ENCODE results near the gene VWDE. TPM values are rescaled to one million over a fixed set of nuclear protein-coding genes. Genes with fewer than 3 reads are reported as not detected.

The VWDE gene
- total and polyA plus RNA-seq, 2 donors (not counting 3 experiments of a cell fraction or from before 2014, with no cell fraction given), result 0.11 to 0.17 TPM

DNA sequence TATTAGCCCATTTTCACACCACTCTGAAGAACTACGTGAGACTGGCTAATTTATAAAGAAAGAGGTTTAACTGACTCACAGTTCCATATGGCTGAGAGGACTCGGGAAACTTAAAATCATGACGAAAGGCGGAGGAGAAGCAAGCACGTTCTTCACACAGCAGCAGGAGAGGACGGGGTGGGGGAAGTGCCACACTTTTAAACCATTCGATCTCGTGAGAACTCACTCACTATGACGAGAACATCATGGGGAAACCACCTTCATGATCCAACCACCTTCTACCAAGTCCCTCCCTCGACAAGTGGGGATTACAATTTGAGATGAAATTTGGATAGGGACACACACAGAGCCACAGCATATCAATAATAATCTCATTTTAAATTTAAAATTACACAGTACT lies 80.2 kb downstream of the VWDE start:
- Histone ChIP-seq H3K9me3 (replicated peaks; ENCODE audit: control insufficient read depth, insufficient read depth, low read length) (no peaks in the 10 kb centered on the region), H3K27me3 (ENCODE audit: control insufficient read depth in 2 of 2, insufficient read depth in 2 of 2, low read length in 2 of 2) (no peaks in the 10 kb centered on the region), H3K4me1 (ENCODE audit: control insufficient read depth, extremely low read depth, insufficient read depth, low read length) (no peaks in the 10 kb centered on the region), H3K9ac (replicated peaks; ENCODE audit: extremely low read depth, insufficient read depth, low read length) (no peak overlapping the region), H3K79me2 (ENCODE audit: control insufficient read depth, insufficient read depth, low read length) (no peaks in the 10 kb centered on the region), H3K4me2 (ENCODE audit: insufficient read depth, low read length) (no peak overlapping the region), H2AFZ (ENCODE audit: low read depth, low read length) (no peak overlapping the region), H3K27ac (ENCODE audit: insufficient read depth, low read depth, low read length) (no peak overlapping the region), H3K36me3 (ENCODE audit: control insufficient read depth in 2 of 2, extremely low read depth in 1 of 2, insufficient read depth in 2 of 2, low read length in 2 of 2) (no peaks in the 10 kb centered on the region), H3K9me1 (replicated peaks; ENCODE audit: control insufficient read depth, extremely low read depth, insufficient read depth, low read length) (no peaks in the 10 kb centered on the region), H3K4me3 (replicated peaks in 1 of 3; ENCODE audit: insufficient read depth in 1 of 3, low read depth in 1 of 3, low read length in 3 of 3) (no peak overlapping the region), H4K20me1 (replicated peaks; ENCODE audit: control insufficient read depth, extremely low read depth, insufficient read depth, low read length) (no peaks in the 10 kb centered on the region)
- TF ChIP-seq JUN (IDR thresholded peaks at IDR 0.05; ENCODE audit: borderline replicate concordance, insufficient read depth, insufficient read length, low read depth) (no peak), FOS (IDR thresholded peaks at IDR 0.05; ENCODE audit: borderline replicate concordance, insufficient read depth, low read length) (no peak), GATA2 (IDR thresholded peaks at IDR 0.05; ENCODE audit: insufficient read depth, insufficient read length, low read depth, low read length) (no peak), MYC (IDR thresholded peaks at IDR 0.05; ENCODE audit: low read depth, low read length) (no peak), POLR2A (IDR thresholded peaks at IDR 0.05; ENCODE audit: low read depth, low read length) (no peak)
- TF ChIP-seq, protein P1, sequence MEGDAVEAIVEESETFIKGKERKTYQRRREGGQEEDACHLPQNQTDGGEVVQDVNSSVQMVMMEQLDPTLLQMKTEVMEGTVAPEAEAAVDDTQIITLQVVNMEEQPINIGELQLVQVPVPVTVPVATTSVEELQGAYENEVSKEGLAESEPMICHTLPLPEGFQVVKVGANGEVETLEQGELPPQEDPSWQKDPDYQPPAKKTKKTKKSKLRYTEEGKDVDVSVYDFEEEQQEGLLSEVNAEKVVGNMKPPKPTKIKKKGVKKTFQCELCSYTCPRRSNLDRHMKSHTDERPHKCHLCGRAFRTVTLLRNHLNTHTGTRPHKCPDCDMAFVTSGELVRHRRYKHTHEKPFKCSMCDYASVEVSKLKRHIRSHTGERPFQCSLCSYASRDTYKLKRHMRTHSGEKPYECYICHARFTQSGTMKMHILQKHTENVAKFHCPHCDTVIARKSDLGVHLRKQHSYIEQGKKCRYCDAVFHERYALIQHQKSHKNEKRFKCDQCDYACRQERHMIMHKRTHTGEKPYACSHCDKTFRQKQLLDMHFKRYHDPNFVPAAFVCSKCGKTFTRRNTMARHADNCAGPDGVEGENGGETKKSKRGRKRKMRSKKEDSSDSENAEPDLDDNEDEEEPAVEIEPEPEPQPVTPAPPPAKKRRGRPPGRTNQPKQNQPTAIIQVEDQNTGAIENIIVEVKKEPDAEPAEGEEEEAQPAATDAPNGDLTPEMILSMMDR (IDR thresholded peaks at IDR 0.05; ENCODE audit: extremely low read depth in 1 of 2, insufficient read depth in 1 of 2, low read depth in 1 of 2, low read length in 2 of 2), result no peak
- dilution Hi-C loops (cut with MboI; ENCODE audit: extremely low pct_ligation_motif_present, low sequenced_read_pairs), result no loop called here
- CTCF ChIA-PET, result interaction anchor here (0.6 to 2.7 kb wide), 13 partner anchors 79 to 950 kb away, joined by 3 to 60 read pairs (median 8); no protein-coding TSS in a partner anchor
- POLR2A ChIA-PET, result no interaction called here
- no TSS peak for BruUV-seq (replicated peaks)
- DNase-seq (ENCODE audit: low read depth, low spot score) (no peak), FAIRE-seq (no peak)
- intact Hi-C loops (cut with micrococcal nuclease), result no loop called here

DNA sequence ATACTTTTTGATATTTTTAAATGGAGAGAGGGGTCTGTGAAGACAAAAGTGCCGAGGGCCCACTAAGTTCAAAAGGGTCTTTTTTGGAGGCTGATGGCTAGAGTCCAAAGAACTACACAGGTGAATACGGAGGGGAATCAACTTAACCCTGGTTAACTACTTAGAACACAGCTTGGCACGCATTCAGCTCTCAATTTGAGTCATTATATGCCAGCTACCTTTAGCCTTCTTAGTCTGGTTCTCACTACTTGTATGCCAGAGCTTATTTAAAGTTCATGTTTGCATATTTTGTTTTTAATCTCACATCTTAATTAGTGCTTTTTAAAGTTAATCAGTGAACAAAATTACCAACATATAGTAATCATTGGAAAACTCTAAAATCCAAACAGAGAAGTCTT lies 80.8 kb downstream of the VWDE start:
- Histone ChIP-seq H3K79me2 (ENCODE audit: control insufficient read depth, insufficient read depth, low read length) (no peaks in the 10 kb centered on the region), H4K20me1 (replicated peaks; ENCODE audit: control insufficient read depth, extremely low read depth, insufficient read depth, low read length) (no peaks in the 10 kb centered on the region), H3K9me3 (replicated peaks; ENCODE audit: control insufficient read depth, insufficient read depth, low read length) (no peaks in the 10 kb centered on the region), H3K27me3 (ENCODE audit: control insufficient read depth in 2 of 2, insufficient read depth in 2 of 2, low read length in 2 of 2) (no peaks in the 10 kb centered on the region), H3K9me1 (replicated peaks; ENCODE audit: control insufficient read depth, extremely low read depth, insufficient read depth, low read length) (no peaks in the 10 kb centered on the region), H3K27ac (ENCODE audit: insufficient read depth, low read depth, low read length) (no peak overlapping the region), H2AFZ (ENCODE audit: low read depth, low read length) (no peak overlapping the region), H3K4me1 (ENCODE audit: control insufficient read depth, extremely low read depth, insufficient read depth, low read length) (no peaks in the 10 kb centered on the region), H3K4me2 (ENCODE audit: insufficient read depth, low read length) (no peak overlapping the region), H3K9ac (replicated peaks; ENCODE audit: extremely low read depth, insufficient read depth, low read length) (no peak overlapping the region), H3K36me3 (ENCODE audit: control insufficient read depth in 2 of 2, extremely low read depth in 1 of 2, insufficient read depth in 2 of 2, low read length in 2 of 2) (no peaks in the 10 kb centered on the region), H3K4me3 (replicated peaks in 1 of 3; ENCODE audit: insufficient read depth in 1 of 3, low read depth in 1 of 3, low read length in 3 of 3) (no peak overlapping the region)
- no TSS peak for BruUV-seq (replicated peaks)
- TF ChIP-seq, protein P2, sequence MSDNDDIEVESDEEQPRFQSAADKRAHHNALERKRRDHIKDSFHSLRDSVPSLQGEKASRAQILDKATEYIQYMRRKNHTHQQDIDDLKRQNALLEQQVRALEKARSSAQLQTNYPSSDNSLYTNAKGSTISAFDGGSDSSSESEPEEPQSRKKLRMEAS (IDR thresholded peaks at IDR 0.05; ENCODE audit: insufficient read depth, insufficient read length), result no peak
- TF ChIP-seq FOS (IDR thresholded peaks at IDR 0.05; ENCODE audit: borderline replicate concordance, insufficient read depth, low read length) (no peak), POLR2A (IDR thresholded peaks at IDR 0.05; ENCODE audit: low read depth, low read length) (no peak), MYC (IDR thresholded peaks at IDR 0.05; ENCODE audit: low read depth, low read length) (no peak), EZH2 (IDR thresholded peaks at IDR 0.05; ENCODE audit: borderline replicate concordance, low read depth, low read length, severe bottlenecking) (no peak), POLR2AphosphoS5 (IDR thresholded peaks at IDR 0.05; ENCODE audit: insufficient read depth, low read depth, low read length) (no peak), JUN (IDR thresholded peaks at IDR 0.05; ENCODE audit: borderline replicate concordance, insufficient read depth, insufficient read length, low read depth) (no peak), GATA2 (IDR thresholded peaks at IDR 0.05; ENCODE audit: insufficient read depth, insufficient read length, low read depth, low read length) (no peak)
- TF ChIP-seq, protein P1 (IDR thresholded peaks at IDR 0.05; ENCODE audit: extremely low read depth in 1 of 2, insufficient read depth in 1 of 2, low read depth in 1 of 2, low read length in 2 of 2), result no peak
- ChIA-PET POLR2A (no interaction called here), CTCF (interaction anchor here (0.6 to 2.7 kb wide), 42 partner anchors 9 to 949 kb away, joined by 3 to 60 read pairs (median 4); partner anchors contain the start of gene THSD7A)
- dilution Hi-C loops (cut with MboI; ENCODE audit: extremely low pct_ligation_motif_present, low sequenced_read_pairs), result no loop called here
- intact Hi-C loops (cut with micrococcal nuclease), result loop anchor here (1.0 kb wide), 4 partner anchors 256 to 950 kb away; no protein-coding TSS in a partner anchor
- FAIRE-seq, result no peak
- no peak for DNase-seq (ENCODE audit: low read depth, low spot score)
